GM21526 (cell line): ENCODE measurements around the gene MAP4.

Source experiments
- ATAC-seq: cut with Tn5 transposase; IDR thresholded peaks from one replicate; pipeline ENCODE4 v1.9.1; 2021; ENCODE audit warnings: moderate library complexity; ENCODE audit not compliant: unreplicated experiment, low FRiP score

Gene MAP4

DNA sequence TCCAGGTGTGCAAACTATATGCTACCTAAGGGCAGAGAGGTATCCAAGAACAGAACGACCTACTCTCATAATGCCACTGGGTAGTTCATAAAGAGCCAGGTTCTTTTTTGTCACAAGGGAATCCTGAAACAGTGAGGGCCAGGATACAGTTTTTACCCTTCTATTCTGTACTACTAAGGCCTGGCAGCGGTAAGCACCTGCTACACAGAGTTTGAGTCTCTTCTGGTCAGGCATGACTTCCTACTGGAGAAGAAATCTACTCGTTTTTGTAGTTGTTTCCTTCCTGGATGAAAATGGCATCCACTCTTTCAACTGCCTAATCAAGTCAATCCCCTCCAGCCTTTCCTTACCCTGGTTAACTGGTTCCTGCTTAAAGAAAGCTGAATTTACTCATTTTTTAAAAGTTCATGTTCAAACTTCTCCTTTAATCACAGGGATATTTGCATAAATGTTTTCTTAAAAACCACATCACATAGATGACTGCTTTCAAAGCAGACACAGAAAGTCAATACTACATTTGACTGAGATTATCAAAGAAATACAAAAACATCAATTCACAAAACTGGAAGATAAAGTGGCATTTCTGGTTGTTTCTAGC lies 40.0 kb downstream of the MAP4 start:
- ATAC-seq: no peak

DNA sequence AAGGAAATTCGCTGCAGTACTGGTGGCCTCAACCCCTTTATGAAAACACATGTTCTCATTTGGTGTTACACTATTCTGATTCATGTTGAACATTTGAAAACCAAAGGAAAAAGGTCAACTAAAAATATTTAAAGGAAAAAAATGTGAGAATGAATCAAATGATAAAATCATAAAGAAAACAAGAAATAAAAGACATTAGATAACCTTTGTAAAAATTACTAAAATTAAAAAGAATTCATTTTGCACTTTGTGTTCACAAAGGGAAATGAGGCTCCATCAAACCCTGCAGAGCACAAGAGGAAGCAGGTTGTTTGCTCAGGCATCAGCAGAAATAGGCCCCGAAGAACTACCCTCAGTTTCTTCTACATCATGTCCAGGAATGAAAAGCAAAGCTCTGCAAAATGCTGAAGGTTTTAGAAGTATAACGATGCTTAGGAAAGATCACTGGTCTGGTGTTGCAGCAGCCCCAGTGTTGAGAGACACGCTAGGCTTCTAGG lies 41.2 kb downstream of the MAP4 start:
- no peak for ATAC-seq

- ATAC-seq: no peak
Measured at GRCh38 chr3:47971081-47971480, 45.1 kb downstream of the MAP4 start.

DNA sequence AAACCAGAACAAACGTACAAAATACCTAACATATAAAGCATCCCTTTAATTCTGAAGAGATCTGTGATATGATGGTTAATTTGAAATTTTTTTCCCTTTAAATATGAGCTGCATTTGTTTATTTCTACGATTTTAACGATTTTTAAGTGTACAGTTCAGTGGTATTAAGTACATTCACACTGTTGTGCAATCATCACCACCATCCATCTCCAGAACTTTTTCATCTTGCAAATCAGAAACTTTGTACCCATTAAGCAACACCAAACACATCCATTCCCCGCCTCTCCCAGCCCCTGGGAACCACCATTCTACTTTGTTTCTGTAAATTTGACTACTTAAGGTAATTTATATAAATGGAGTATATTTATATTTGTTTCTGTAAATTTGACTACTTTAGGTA lies 51.5 kb downstream of the MAP4 start:
- no peak for ATAC-seq

DNA sequence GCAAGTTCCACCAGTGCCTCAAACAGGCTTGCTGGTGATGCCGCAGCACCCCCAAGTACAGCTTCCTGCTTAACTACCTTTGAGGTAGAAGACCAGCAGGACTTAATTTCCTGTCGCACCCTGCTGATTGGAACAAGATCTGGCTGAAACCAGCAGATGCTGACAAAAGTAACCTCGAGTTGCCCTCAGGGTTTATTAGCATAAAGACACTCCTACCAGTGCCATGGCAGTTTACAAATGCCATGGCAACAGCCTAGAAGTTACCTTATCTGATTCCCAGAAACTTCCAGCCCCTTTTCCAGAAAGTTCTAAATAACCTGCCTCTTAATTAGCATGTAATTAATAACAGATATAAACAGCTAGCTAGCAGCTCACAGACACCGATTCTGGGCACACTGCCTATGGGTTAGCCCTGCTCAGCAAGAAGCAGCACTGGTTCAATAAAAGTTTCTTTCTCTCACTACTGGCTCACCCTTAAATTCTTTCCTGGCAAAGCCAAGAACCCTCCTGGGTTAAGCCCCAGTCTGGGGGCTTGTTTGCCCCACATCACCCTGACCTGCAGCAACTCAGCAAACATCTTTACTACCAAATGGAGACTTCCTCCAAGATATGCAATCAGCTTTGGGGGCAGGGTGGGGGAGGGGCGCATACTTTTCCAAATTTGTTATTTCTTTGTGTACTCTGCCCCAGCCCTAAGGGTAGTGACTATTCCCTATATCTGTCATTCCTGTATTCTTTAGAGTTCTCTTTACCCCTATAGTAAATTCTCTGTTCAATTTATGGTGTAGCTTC lies 54.2 kb downstream of the MAP4 start:
- ATAC-seq: no peak

DNA sequence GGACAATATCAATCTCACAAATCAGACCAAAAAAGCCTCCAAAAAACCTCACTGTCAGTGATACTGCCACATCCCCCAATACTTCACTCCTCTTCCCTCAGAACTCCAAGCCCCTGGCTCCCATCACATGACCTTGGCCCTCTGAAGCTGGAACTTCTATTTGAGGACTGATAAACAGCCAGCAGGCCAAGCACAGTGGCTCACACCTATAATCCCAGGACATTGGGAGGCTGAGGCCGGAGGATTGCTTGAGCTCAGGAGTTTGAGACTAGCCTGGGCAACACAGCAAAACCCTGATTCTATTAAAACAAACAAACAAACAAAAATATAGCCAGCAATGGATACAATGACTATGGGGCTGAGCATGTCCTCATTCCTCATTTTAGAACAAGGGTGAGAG lies 55.2 kb downstream of the MAP4 start:
- no peak for ATAC-seq

- ATAC-seq: no peak
Measured at GRCh38 chr3:47956521-47956920, 59.7 kb downstream of the MAP4 start.

DNA sequence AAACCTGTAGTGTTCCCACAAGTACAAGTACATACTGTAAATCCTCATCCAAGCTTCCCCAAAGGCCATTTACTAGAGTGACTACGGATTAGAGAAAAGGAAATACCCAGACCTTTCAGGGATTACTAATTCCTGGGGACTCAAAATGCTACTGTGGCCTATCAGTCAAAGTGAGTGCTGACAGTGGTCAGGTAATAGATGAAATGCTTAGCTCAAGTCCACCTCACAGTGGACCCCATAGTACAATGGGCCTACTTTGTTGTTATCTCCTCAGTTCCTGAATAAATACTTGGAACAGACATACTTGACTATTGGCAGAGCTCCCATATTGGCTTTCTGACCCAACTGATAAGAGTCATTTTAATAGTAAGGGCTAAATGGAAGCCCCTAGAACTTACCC lies 61.6 kb downstream of the MAP4 start:
- no peak for ATAC-seq

DNA sequence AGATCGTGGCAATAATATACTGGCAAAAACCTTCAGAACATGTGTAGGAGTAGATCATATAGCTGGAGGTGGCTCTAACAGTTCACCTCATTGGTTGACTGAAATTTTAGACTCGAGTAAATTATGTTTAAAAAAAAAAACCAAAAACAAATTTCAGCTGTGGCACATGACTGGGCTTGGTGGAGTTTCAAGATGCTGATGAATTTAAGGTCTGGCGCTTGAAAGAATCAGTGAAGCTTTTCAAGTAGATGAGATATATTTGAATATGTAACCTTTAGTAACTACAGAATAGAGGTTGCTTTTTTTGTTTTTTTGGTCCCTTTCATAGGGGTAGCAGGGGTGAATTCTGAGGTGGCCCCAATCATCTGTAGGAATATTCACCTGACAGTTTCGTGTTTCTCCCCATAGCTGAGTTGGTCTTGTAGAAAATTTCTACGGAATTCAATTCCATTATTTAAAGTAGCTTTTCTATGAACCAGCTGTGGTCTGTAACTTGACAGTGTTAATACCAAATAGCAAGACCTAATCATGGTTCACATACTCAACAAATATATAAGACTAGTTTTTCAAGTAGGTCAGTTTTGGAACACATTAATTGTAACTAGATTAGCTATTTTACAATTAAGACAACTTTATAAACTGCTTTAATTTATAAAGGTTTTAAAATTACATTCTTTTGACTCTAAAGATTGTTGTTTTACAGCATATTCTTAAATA lies 65.6 kb downstream of the MAP4 start:
- no peak for ATAC-seq

DNA sequence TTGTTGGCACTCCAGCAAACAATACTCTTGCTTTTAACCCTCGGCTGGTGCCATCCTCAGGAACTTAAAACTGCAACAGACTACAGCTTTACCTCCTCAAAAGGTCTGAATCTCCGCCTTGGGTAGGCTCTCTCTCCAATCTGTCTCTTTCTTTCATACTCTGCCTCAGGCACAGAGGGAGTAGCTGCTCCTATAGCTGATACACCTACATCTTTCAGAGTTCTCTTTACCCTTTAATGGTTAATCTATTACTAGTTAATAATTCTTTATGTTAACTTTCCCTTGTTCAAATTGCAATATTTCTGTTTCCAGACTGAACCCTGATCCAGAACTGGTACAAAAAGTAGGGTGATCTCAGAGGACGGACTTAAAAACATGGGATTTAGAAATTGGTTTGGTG lies 66.2 kb downstream of the MAP4 start:
- no peak for ATAC-seq

GRCh38 chr3:47940232-47940631 lies 76.0 kb downstream of the MAP4 start:
- no peak for ATAC-seq

GRCh38 chr3:47932421-47932820 lies 83.8 kb downstream of the MAP4 start:
- no peak for ATAC-seq

DNA sequence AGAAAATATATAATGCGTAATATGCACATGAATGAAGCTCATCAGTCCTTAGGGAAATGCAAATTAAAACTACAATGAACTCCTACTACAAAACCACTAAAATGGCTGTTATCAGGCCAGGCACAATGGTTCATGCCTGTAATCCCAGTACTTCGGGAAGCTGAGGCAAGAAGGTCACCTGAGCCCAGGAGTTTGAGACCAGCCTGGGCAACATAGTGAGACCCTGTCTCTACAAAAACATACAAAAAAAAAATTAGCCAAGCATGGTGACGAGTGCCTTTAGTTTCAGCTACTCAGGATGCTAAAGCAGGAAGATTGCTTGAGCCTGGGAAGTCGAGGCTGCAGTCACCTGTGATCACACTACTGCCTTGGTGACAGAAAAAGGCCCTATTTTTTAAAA lies 85.2 kb downstream of the MAP4 start:
- ATAC-seq: no peak

GRCh38 chr3:47916696-47917095 lies 99.5 kb downstream of the MAP4 start:
- no peak for ATAC-seq

GRCh38 chr3:47916201-47916600 lies 100.0 kb downstream of the MAP4 start:
- ATAC-seq: no peak

- no peak for ATAC-seq
Measured at GRCh38 chr3:47912006-47912504, 104.2 kb downstream of the MAP4 start.

DNA sequence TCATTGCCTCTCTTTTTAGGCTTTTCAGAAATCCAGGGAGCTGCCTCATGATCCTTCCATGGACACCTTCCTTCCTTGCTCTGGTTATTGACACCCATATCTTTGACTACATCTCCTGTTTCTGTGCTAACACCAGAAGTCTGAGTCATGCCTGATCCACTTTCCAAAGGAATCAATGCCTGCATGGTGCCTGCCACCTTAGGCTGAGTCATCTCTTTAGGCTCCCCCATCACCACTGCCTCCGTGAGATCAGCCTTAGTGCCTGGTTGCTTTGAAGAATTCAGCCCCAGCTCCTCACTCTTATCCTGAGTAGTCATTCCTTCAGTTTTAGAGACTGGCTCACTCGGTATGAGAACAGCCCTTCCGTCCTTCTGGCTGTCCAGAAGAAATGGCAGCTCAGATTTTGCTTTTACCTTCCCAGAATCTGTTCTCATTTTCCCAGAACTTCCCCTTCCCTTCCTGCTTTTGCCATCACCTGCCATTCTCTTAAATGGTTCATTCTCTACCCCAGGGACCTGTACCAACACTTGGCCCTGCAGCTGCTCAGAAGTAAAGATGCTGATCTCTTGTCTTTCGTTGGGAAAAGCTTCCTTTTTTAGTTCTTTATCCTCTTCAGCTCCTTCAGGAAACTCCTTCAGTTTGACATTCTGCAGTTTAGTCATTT lies 105.3 kb downstream of the MAP4 start:
- no peak for ATAC-seq

- ATAC-seq: no peak
Measured at GRCh38 chr3:47910233-47910632, 106.0 kb downstream of the MAP4 start.

DNA sequence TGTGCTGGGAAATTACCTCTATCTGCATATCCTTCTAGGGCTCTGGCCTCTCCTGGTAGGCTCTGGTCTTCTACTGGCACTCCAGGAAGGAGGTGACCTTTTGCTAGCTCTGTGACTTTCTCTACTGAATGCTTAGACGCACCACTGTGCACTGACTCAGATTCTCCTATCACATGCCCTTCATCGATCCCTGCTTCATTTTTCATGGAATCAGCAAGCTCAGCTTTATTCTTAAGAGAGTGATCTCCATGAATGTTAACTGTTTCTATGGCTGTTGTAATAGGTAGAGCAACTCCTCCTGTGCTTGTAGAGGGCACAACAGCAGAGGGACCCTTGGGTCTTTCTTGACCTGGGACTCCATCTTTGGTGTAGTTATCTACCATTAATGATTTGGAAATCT lies 106.6 kb downstream of the MAP4 start:
- no peak for ATAC-seq

DNA sequence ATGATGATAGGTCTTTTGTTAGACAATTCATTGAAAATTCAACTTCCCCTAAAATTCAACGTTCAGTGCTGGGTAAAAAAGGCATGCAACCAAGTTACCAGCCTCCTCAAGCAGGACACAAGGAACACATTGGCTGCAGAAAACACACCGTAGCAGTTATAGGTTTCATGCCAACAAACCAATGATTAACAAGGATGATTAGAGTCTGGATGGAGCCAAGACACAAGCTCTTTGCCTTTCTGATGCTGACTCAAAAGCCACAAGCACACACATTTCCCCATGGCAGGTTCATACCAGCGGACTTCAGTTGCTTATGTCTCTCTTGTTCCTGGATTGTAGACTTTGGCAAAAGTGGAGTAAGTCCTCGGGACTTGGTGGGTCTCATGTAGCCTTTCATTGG lies 107.5 kb downstream of the MAP4 start:
- no peak for ATAC-seq

- ATAC-seq: no peak
Measured at GRCh38 chr3:47907784-47908183, 108.4 kb downstream of the MAP4 start.
